GM13976 (cell line): ENCODE data around the gene SLC9A8.

ENCODE experiments used
- DNase-seq: peaks from one replicate; pipeline ENCODE4 v3.0.0; 2012; ENCODE audit warnings: low spot score
- CTCF ChIP-seq: IDR thresholded peaks from 2 replicates; pipeline ENCODE4 v1.5.1; 2012; ENCODE audit warnings: borderline replicate concordance, mild to moderate bottlenecking; ENCODE audit not compliant: insufficient read depth; ENCODE audit errors: extremely low read depth, missing control alignments, control extremely low read depth
- in situ Hi-C: fragments of 300-500 bp; cut with MboI; formaldehyde crosslinking; loops from one replicate; pipeline ENCODE4 v1.12.0; 2022; ENCODE audit warnings: low sequenced_read_pairs, mixed read lengths, inconsistent platforms; ENCODE audit not compliant: unreplicated experiment

The SLC9A8 gene

GRCh38 chr20:49937027-49937929 is 124.7 kb downstream of the SLC9A8 start:
- no peak for DNase-seq
- in situ Hi-C loops: no loop called here
- TF ChIP-seq CTCF: no peak

- in situ Hi-C loops: no loop called here
- DNase-seq: no peak
- no peak for TF ChIP-seq CTCF
Observed at GRCh38 chr20:49938173-49939163, 125.8 kb downstream of the SLC9A8 start.

- TF ChIP-seq CTCF: no peak
- in situ Hi-C loops: no loop called here
- no peak for DNase-seq
Observed at GRCh38 chr20:49941456-49941855, 128.8 kb downstream of the SLC9A8 start.
